A549 (cell line): Measurements from ENCODE around the gene HABP2.

Experiments
- CBX8 ChIP-seq: fragments of 200-600 bp; sonication (generic); IDR thresholded peaks from 2 replicates; pipeline ENCODE4 v1.6.1; 2016
- CEBPB ChIP-seq, 2 experiments: fragments of >200 bp in 1 of 2; sonication (Bioruptor Twin) in 1 of 2; formaldehyde crosslinking in 1 of 2; IDR thresholded peaks; 2 replicates each; pipeline ENCODE4 v1.6.1; 2012 to 2016
- CTCF ChIP-seq: fragments of >200 bp; sonication (Bioruptor Twin); formaldehyde crosslinking; IDR thresholded peaks from 3 replicates; pipeline ENCODE4 v1.5.1; 2016
- EP300 ChIP-seq, 2 experiments: fragments of >200 bp; sonication (Bioruptor Twin); formaldehyde crosslinking; IDR thresholded peaks; 2 replicates in 1 of 2; 3 replicates in 1 of 2; pipeline ENCODE4 v1.6.1; 2016 to 2017
- HOXB5 ChIP-seq: fragments of 250-450 bp; sonication (Bioruptor Pico); IDR thresholded peaks from 2 replicates; pipeline ENCODE4 v1.5.0; 2020; ENCODE audit warnings: mild to moderate bottlenecking, moderate library complexity
- JUNB ChIP-seq: fragments of >200 bp; sonication (Bioruptor Twin); formaldehyde crosslinking; IDR thresholded peaks from 2 replicates; pipeline ENCODE4 v1.6.1; 2016
- MYC ChIP-seq: IDR thresholded peaks from 2 replicates; pipeline ENCODE4 v1.6.1; 2012; ENCODE audit warnings: mild to moderate bottlenecking, inconsistent platforms, low read length, improper control_type of control experiment, borderline replicate concordance
- NR3C1 ChIP-seq: fragments of >200 bp; sonication (Bioruptor Twin); formaldehyde crosslinking; IDR thresholded peaks from 3 replicates; pipeline ENCODE4 v1.6.1; 2017
- POLR2A ChIP-seq: IDR thresholded peaks from 2 replicates; pipeline ENCODE4 v1.6.1; 2012; ENCODE audit warnings: mild to moderate bottlenecking, low read length
- POLR2AphosphoS2 ChIP-seq: conservative IDR thresholded peaks from 2 replicates; pipeline ENCODE4 v1.6.1; 2012; ENCODE audit warnings: low read length, improper control_type of control experiment, inconsistent platforms
- RAD21 ChIP-seq, 2 experiments: fragments of >200 bp in 1 of 2; sonication (Bioruptor Twin) in 1 of 2; formaldehyde crosslinking in 1 of 2; IDR thresholded peaks in 1 of 2; conservative IDR thresholded peaks in 1 of 2; 2 replicates in 1 of 2; 3 replicates in 1 of 2; pipeline ENCODE4 v1.6.1; 2012 to 2018; ENCODE audit warnings: inconsistent platforms in 1 of 2
- REST ChIP-seq: fragments of 200-600 bp; sonication (generic); IDR thresholded peaks from 2 replicates; pipeline ENCODE4 v1.6.1; 2016; ENCODE audit warnings: antibody characterized with exemption, mild to moderate bottlenecking, moderate library complexity
- RNF2 ChIP-seq: fragments of 200-600 bp; sonication (generic); IDR thresholded peaks from 2 replicates; pipeline ENCODE4 v1.6.1; 2016; ENCODE audit warnings: low read depth, mild to moderate bottlenecking, antibody characterized with exemption, moderate library complexity, borderline replicate concordance

- TF ChIP-seq HOXB5 (CRISPR knock-in tag) (no peak), POLR2A (no peak), RAD21 (conservative IDR thresholded peaks at IDR 0.05 in 1 of 2, IDR thresholded peaks at IDR 0.05 in 1 of 2) (no peak), CTCF (no peak), EP300 (IDR thresholded peaks at IDR 0.05) (no peak), REST (no peak), MYC (no peak), NR3C1 (no peak), JUNB (no peak), POLR2AphosphoS2 (no peak), CBX8 (no peak), CEBPB (IDR thresholded peaks at IDR 0.05) (no peak), RNF2 (no peak)
These were observed 29.2 kb upstream of the HABP2 start for GRCh38 chr10:113523628-113524027.
